NCI-H1105 (cell line): Measurements from ENCODE around the gene AP2A1.

Source experiments
- DNase-seq: peaks from one replicate; lab custom pipeline; 2025; lab: John Stamatoyannopoulos, UW

Gene AP2A1

GRCh38 chr19:49855676-49856573, 89.1 kb downstream of the AP2A1 start:
- no peak for DNase-seq

GRCh38 chr19:49856574-49857021, 89.8 kb downstream of the AP2A1 start:
- no peak for DNase-seq
